Measurements from ENCODE around the gene CHRND. TPM values are rescaled to one million over a fixed set of nuclear protein-coding genes. Genes with fewer than 3 reads are reported as not detected.

CHRND gene
- total RNA-seq, 1 donor from 2014 or later: not detected

- intact Hi-C loops (cut with DNase I): no loop called here
- peak; percentile 54 for DNase-seq
- no peak for TF ChIP-seq CTCF (IDR thresholded peaks at IDR 0.05)
Observed at GRCh38 chr2:232491139-232491780, 34.7 kb upstream of the CHRND start.

GRCh38 chr2:232492236-232492848, 33.6 kb upstream of the CHRND start:
- Histone ChIP-seq H3K4me3 (no peak overlapping the region), H3K27me3 (peaks cover 17% of the 10 kb centered on the region), H3K4me1 (no peaks in the 10 kb centered on the region), H3K27ac (no peak overlapping the region), H3K9me3 (no peaks in the 10 kb centered on the region), H3K36me3 (no peaks in the 10 kb centered on the region)
- DNase-seq (no peak), ATAC-seq (no peak)
- intact Hi-C loops (cut with DNase I): no loop called here
- TF ChIP-seq CTCF (IDR thresholded peaks at IDR 0.05): no peak

More at GRCh38 chr2:232491139-232491780, 34.7 kb upstream of the CHRND start:
- H3K9me3 ChIP-seq: no peaks in the 10 kb centered on the region
- H3K4me3 ChIP-seq: no peak overlapping the region
- peaks cover 27% of the 10 kb centered on the region for H3K27me3 ChIP-seq
- no peaks in the 10 kb centered on the region for H3K36me3 ChIP-seq
- H3K4me1 ChIP-seq: peaks cover 5% of the 10 kb centered on the region
- no peak overlapping the region for H3K27ac ChIP-seq
- no peak for ATAC-seq

- no peak overlapping the region for H3K27ac ChIP-seq
- no peaks in the 10 kb centered on the region for H3K36me3 ChIP-seq
- no peak overlapping the region for H3K4me3 ChIP-seq
- H3K27me3 ChIP-seq: peaks cover 11% of the 10 kb centered on the region
- TF ChIP-seq CTCF (IDR thresholded peaks at IDR 0.05): no peak
- no peaks in the 10 kb centered on the region for H3K4me1 ChIP-seq
- ATAC-seq: no peak
- DNase-seq: no peak
- H3K9me3 ChIP-seq: no peaks in the 10 kb centered on the region
- intact Hi-C loops (cut with DNase I): no loop called here
Observed at GRCh38 chr2:232492963-232493700, 32.8 kb upstream of the CHRND start.

- Histone ChIP-seq H3K4me1 (no peaks in the 10 kb centered on the region), H3K27me3 (peaks cover 4% of the 10 kb centered on the region), H3K36me3 (no peaks in the 10 kb centered on the region), H3K9me3 (no peaks in the 10 kb centered on the region), H3K4me3 (no peak overlapping the region), H3K27ac (no peak overlapping the region)
- intact Hi-C loops (cut with DNase I): no loop called here
- ATAC-seq (no peak), DNase-seq (no peak)
- TF ChIP-seq CTCF (IDR thresholded peaks at IDR 0.05): no peak
Observed at GRCh38 chr2:232493701-232494474, 32.1 kb upstream of the CHRND start.

- H3K4me1 ChIP-seq: no peaks in the 10 kb centered on the region
- TF ChIP-seq CTCF (IDR thresholded peaks at IDR 0.05): no peak
- H3K27ac ChIP-seq: no peak overlapping the region
- intact Hi-C loops (cut with DNase I): no loop called here
- ATAC-seq: no peak
- no peak for DNase-seq
- H3K36me3 ChIP-seq: no peaks in the 10 kb centered on the region
- no peaks in the 10 kb centered on the region for H3K27me3 ChIP-seq
- no peaks in the 10 kb centered on the region for H3K9me3 ChIP-seq
- no peak overlapping the region for H3K4me3 ChIP-seq
Observed at GRCh38 chr2:232494542-232494941, 31.4 kb upstream of the CHRND start.
